Chondrocyte (in vitro differentiated cells): ENCODE results near the gene S100A8. TPM values are rescaled to one million over a fixed set of nuclear protein-coding genes. Genes with fewer than 3 reads are reported as not detected.

Experiments used
- DNase-seq: peaks from one replicate; pipeline ENCODE4 v3.0.0; 2021; ENCODE audit warnings: mixed read lengths, low spot score
- H3K27ac Mint-ChIP-seq: one replicate; pipeline ENCODE4 v1.8.0; 2021; ENCODE audit warnings: mild to moderate bottlenecking, moderate library complexity, mixed read lengths; ENCODE audit not compliant: unreplicated experiment
- H3K27me3 Mint-ChIP-seq: 2 replicates; pipeline ENCODE4 v1.8.0; 2021; ENCODE audit warnings: low read depth, mixed read lengths
- H3K36me3 Mint-ChIP-seq: 2 replicates; pipeline ENCODE4 v1.8.0; 2021; ENCODE audit warnings: low read depth, mixed read lengths
- H3K4me1 Mint-ChIP-seq: 2 replicates; pipeline ENCODE4 v1.8.0; 2021; ENCODE audit warnings: low read depth, mild to moderate bottlenecking, mixed read lengths
- H3K4me3 Mint-ChIP-seq: one replicate; pipeline ENCODE4 v1.8.0; 2021; ENCODE audit warnings: mild to moderate bottlenecking, moderate library complexity, mixed read lengths; ENCODE audit not compliant: unreplicated experiment
- H3K9me3 Mint-ChIP-seq: 2 replicates; pipeline ENCODE4 v1.8.0; 2021; ENCODE audit warnings: low read depth, mixed read lengths
- CTCF ChIP-seq: fragments of 200-600 bp; sonication (generic); IDR thresholded peaks from 2 replicates; pipeline ENCODE4 v1.5.0; 2021; ENCODE audit warnings: antibody characterized with exemption, mild to moderate bottlenecking, moderate library complexity
- total RNA-seq: library from RNA; stranded (reverse); gene quantifications from 3 replicates; pipeline ENCODE4 v1.2.1, GENCODE V29; 2021

The S100A8 gene
- total RNA-seq, 1 donor from 2014 or later: not detected

- H3K4me3 Mint-ChIP-seq: no peak overlapping the region
- H3K36me3 Mint-ChIP-seq: no peaks in the 10 kb centered on the region
- H3K27me3 Mint-ChIP-seq: peaks cover 18% of the 10 kb centered on the region
- no peak overlapping the region for H3K27ac Mint-ChIP-seq
- no peaks in the 10 kb centered on the region for H3K9me3 Mint-ChIP-seq
- no peak for DNase-seq
- no peaks in the 10 kb centered on the region for H3K4me1 Mint-ChIP-seq
- no peak for TF ChIP-seq CTCF
Observed at GRCh38 chr1:153396461-153396860, 5.6 kb upstream of the S100A8 start.

DNA sequence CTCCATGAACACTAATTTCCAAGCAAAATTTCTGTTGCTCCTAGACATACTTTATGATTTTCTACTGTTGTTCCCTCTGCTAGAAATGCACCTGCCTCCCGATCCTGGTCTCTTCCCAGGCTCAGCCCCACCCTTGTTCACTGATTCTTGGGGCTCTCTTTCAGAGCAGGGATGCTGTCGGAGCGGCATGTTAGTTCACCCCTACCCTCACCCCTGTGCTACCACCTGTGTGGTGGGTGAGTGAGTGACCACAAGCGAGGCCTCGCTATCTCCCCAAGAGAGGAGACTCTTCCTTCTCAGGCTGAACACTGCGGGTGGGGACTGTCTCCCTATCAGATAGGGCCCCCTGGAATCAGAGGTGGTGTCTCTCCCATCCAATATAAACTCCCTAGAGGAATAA, 4.9 kb upstream of the S100A8 start:
- no peaks in the 10 kb centered on the region for H3K36me3 Mint-ChIP-seq
- H3K4me3 Mint-ChIP-seq: no peak overlapping the region
- no peak for TF ChIP-seq CTCF
- H3K27me3 Mint-ChIP-seq: peaks cover 20% of the 10 kb centered on the region
- no peaks in the 10 kb centered on the region for H3K9me3 Mint-ChIP-seq
- DNase-seq: no peak
- H3K4me1 Mint-ChIP-seq: no peaks in the 10 kb centered on the region
- H3K27ac Mint-ChIP-seq: no peak overlapping the region

DNA sequence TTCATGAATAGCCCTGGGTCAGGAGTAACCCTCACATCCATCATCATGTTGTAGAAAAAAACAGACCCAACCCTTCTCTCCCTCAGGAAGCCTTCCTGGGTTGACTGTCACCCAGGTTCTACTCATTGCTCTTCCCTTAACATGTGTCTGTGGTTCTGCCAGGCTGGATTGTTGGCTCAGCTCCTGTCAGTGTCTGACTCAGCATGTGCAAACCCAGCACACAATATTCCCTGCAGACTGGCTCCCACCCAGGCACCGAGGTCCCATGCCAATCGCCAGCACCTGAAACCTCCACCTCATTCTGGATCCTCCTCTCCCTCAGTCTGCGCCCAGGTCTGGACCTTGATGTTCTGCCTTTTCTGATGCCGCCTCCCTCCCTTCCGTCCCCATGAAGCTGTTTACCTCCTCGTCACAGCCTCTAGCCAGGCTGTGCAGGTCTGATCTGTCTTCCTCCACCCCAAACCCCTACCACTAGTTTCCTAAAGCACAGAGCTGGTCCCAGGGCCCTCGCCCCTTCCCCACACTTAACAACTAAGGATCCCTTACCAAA, 4.3 kb upstream of the S100A8 start:
- no peaks in the 10 kb centered on the region for H3K4me1 Mint-ChIP-seq
- H3K27ac Mint-ChIP-seq: no peak overlapping the region
- no peaks in the 10 kb centered on the region for H3K9me3 Mint-ChIP-seq
- H3K27me3 Mint-ChIP-seq: peaks cover 20% of the 10 kb centered on the region
- no peak overlapping the region for H3K4me3 Mint-ChIP-seq
- no peak for TF ChIP-seq CTCF
- no peak for DNase-seq
- no peaks in the 10 kb centered on the region for H3K36me3 Mint-ChIP-seq

- H3K36me3 Mint-ChIP-seq: no peaks in the 10 kb centered on the region
- H3K27me3 Mint-ChIP-seq: peaks cover 20% of the 10 kb centered on the region
- H3K9me3 Mint-ChIP-seq: no peaks in the 10 kb centered on the region
- H3K4me3 Mint-ChIP-seq: no peak overlapping the region
- H3K4me1 Mint-ChIP-seq: no peaks in the 10 kb centered on the region
- H3K27ac Mint-ChIP-seq: no peak overlapping the region
- no peak for DNase-seq
- no peak for TF ChIP-seq CTCF
Observed at GRCh38 chr1:153394391-153394790, 3.5 kb upstream of the S100A8 start.

DNA sequence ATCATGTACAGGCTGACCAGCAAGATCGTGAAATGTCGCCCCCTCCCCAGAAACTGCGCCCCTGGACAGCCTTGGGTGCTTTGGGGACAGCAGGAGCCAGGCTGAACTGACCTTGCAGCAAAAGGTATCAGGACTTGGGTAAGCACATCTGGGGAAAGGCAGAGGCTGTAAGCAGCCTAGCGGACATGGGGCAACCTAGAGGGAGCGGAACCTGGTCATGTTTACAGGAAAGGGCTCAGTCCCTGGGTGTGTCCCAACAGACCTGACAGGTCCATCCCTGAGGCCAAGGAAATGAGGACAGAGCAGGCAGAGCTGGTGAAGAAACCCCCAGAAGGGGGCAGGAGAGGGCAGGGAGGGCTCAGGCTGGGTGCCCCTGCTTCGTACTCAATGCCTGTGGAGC, 3.1 kb upstream of the S100A8 start:
- no peak for TF ChIP-seq CTCF
- H3K9me3 Mint-ChIP-seq: no peaks in the 10 kb centered on the region
- H3K27me3 Mint-ChIP-seq: peaks cover 22% of the 10 kb centered on the region
- H3K36me3 Mint-ChIP-seq: no peaks in the 10 kb centered on the region
- no peak overlapping the region for H3K27ac Mint-ChIP-seq
- no peak for DNase-seq
- H3K4me1 Mint-ChIP-seq: no peaks in the 10 kb centered on the region
- H3K4me3 Mint-ChIP-seq: no peak overlapping the region
